Head of caudate nucleus (tissue), 42 donors: ENCODE measurements around the gene GUCY1A2.
A peak's percentile ranks its signal among the peaks of the same experiment; 100 is the strongest.

ENCODE experiments used
- DNase-seq, 42 donors: peaks; one replicate each; pipeline versions ENCODE4 v3.0.0 to v3.0.0-alpha.2; 2020 to 2021; ENCODE audit warnings: mixed read lengths in 7 of 42
- intact Hi-C: fragments of 100-400 bp; cut with DNase I; formaldehyde crosslinking; loops from one replicate; pipeline ENCODE4 v1.15.0; 2022

Gene GUCY1A2

DNA sequence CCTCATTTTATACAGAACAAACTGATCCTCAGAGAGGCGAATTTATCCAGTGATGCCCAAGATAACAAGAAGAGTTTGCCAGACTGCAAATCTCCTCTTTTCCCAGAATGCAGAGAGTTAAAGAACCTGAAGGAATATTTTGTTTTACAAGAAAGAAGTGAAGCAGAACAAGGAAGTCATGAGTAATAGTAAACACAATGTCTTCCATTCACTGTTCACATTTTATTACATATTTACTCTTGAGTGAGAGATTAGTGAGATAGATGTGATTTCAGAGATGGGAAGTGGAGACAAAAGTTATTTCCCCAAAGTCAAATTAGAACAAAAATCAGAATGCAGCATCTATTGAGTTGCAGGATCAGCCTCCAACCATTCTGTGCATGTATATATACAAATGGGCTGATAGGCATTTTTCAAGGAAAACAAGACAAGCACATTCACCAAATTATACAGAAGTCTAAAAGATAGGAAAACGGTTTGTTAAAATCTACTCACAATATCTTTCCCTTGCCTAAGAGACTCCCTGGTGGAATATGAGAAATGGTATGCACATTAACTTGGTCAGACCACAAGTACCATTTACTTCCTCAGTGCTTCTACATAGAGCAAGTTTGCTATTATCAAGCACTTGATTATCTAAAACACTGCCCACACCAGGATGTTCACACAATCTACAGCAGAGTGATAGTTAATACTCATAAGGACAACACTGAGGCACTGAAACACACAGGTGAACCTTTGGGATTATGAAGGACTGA lies 12.0 kb downstream of the GUCY1A2 start:
- intact Hi-C loops, result no loop called here
- no peak for DNase-seq

DNA sequence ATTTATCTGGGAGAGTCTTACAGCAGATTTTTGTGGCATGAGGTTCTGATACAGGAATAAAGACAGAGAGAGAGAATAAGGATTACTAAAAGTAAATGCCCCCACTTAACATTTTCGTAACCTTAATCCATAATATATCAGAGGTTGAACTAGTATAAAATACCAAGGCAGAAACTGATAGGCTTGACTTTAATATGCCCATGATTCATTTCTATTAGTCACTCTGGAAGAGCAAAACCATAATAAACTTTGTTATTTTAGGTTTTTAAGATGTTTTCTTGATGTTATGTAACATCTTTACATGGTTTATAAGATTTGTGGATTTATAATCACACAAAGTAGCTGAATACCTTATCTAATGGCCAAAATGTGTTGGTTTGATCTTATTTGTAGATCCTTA lies 19.1 kb downstream of the GUCY1A2 start:
- intact Hi-C loops, result no loop called here
- no peak for DNase-seq

DNA sequence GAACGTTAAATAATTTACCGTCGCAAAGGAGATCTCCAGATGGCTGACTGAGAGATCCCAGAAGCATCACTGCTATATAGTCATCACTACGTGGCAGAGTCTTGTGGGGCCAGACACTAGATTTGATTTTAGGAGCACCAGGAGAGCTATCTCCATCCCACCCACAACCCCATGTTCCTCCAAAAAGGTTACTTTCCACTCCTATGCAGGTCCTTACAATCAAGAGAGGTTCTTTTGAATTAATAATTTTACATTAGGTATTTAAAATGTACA lies 19.4 kb downstream of the GUCY1A2 start:
- intact Hi-C loops, result no loop called here

DNA sequence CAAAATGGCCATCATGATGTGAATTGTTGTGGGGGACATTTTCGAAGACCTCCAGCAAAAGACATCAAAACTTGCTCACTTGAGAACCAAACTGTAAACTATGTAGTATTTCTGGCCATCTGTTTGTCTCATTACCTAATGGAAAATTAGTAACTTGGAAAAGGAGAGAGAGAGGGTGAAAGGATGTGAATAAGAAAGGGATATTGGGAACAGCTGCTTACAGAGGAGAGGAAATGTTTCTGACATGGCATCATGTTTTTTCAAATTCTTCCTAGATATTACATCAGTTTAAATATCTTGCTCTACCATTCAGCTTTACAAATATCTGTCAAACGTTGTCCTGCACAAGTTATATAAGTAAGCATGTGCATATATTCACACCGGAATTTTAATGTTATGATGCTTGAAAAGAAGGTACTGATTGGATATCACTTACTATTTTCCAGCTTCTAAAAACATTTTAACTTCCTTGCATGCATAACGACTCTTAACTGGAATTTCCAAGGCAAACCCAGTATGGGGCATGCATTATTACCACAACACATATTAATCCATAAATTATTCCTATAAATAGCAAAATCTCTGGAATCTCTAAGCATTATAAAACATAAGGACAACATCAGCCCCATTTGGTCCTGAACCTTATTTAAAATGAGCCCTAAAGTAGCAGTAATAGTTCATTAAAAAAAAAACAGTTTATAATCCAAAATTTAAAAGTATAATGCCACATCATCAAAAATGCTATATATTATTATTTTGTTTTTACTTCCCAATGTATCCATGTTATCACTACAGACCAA lies 20.0 kb downstream of the GUCY1A2 start:
- intact Hi-C loops, result no loop called here
- no peak for DNase-seq

More for the DNA sequence above, 19.4 kb downstream of the GUCY1A2 start:
- DNase-seq, result no peak

DNA sequence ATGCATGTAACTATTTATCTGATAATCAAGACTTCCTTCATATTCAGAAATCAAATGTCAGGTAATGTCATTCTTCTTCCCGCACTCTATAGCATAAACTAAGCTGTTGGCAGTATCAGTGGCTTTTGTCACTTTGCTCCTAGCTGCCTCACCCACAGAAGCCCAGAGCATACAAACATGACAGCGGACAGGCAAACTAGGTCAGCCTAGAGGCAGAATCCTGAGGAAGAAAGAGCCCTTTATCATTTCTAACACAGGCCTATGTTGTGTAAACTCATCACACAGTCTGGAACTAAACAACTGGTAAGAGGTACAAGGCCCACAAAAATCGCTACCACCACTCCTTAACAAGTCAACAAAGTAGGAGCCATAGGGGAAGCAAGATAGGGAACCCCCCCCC lies 21.0 kb downstream of the GUCY1A2 start:
- peak in 7 of 42 donors; percentile 11 to 52 (median 28) for DNase-seq
- intact Hi-C loops, result no loop called here

DNA sequence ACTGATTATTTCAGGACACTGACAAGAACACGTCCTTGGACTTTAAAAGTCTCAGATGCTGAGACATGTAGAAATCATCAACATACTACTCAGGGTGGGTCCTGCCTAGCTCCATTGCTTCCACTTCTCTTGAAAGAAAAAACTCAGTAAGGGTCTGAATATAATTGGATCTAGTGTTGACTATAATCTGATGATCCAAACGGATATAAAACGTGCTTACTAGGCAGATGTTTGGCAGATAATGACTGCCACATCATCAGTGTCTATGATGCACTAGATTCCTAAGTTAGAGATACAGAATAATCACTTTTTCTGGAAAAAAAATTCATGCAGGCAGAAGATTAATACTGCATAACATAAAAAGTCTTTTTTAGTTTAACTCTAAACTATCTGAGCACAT lies 21.6 kb downstream of the GUCY1A2 start:
- no peak for DNase-seq

DNA sequence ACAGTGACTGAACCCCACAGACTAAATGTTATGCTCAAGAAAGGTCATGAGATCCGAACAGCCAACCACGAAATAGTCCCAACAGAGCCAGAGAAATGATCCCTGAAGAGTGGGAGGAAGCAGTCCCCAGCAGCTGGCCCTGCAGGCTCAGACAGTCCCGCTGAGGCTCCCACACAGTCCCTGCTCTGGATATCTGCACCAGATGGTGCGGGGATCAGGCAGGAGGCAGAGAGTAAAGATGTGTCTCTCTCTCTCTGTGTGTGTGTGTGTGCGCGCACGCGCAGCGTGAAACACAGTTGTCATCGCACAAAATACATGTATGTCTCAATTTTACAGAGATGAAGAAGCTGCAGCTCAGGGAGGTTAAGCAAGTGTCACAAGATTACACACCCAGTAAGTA lies 27.9 kb downstream of the GUCY1A2 start:
- peak in 1 of 42 donors; percentile 6 for DNase-seq
- intact Hi-C loops, result no loop called here

More for the DNA sequence above, 21.6 kb downstream of the GUCY1A2 start:
- intact Hi-C loops, result no loop called here

DNA sequence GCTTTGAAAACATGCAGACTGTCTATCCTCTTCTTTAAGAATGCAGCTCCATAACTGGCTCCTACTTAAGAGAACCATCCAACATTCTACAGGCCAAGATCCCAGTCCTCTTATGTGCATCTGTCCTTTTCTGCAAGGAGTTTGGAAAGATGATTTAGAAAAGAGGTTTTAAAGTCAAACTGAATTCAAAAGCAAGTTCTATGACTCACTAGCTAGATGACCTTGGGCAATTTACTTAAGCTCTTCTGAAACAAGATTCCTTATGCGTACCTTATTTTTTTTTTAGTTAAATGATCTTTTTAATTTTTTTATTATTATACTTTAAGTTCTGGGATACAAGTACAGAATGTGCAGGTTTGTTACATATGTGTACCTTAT lies 29.2 kb downstream of the GUCY1A2 start:
- DNase-seq, result no peak
- intact Hi-C loops, result no loop called here

DNA sequence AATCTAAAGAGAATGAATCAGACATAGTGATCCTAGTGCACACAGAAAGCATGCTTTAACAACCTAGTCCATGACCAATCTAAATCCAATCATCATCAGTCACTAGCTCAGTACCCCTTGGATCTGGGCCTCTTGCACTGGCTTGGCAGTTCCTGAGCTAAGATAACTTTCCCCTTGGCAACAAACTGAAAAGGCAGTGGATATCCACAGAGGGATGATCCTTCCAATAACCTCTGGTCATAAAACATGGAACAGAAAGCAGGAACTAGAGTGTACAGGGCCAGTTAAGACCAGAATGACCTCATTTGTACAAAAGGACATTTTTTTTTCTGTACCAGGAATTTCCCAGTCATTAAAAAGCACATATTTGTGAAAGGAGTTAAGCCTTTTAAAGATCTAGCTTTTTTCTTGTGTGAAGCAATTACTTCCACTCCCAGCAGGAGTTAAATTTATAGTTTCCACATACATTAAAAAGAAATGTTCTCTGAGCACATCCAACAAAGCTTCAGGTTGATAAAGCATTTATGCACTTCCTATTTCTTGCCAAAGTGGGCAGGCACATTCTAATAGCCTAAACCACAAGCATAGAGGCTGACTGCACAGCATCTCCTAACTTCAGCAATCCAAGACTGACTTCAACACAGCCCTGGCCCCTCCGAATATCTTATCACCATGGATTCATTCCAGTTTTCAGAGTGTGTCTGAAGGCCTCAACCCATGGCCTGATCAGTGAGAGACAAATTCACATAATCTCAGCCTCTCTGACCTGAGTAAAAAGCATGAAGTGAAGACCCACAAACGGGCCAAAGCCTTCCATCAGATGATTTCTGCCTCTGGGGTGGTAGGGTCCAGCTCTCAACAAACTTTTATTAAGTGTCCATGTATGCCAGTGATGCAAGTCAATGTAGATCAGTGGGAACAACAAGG lies 29.9 kb downstream of the GUCY1A2 start:
- intact Hi-C loops, result no loop called here
- DNase-seq, result no peak

DNA sequence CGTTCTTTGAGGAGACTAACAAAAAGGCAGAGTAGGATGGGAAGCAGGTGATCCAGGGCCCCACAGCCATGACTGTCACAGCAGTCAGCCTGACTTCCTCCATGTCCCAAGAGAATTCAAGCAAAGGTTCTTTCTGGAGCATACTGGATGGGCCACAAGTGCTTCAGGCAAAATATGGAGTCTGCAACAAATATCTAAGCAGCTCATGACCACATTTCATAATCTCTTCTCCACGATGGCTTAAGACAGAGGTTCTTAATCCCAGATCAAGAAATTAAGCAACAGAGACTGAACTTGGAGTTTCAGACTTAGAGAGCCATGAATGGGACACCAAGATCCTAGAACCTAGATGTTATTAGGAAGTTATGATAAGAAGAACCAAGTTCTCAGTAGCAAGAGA lies 31.6 kb downstream of the GUCY1A2 start:
- no peak for DNase-seq
- intact Hi-C loops, result no loop called here

DNA sequence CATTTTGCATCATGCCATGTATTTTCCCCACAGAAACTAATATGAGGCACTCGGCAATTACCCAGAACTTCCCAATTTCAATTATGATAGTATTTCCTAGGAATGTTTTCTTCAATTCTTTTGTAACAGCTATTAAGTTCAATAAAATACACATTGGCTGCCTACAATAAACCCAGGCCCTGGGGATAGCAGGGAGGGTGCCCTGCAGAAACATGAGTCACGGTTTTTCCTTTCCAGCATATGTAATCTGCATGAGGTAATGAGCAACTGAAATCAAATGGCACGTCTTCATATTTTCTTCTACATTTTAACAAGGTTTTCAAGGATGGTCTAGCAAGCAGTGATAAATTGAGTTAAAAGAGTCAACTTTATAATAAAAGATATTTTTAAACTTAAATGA lies 32.0 kb downstream of the GUCY1A2 start:
- DNase-seq, result peak in 4 of 42 donors; percentile 15 to 43 (median 28)
- intact Hi-C loops, result no loop called here

DNA sequence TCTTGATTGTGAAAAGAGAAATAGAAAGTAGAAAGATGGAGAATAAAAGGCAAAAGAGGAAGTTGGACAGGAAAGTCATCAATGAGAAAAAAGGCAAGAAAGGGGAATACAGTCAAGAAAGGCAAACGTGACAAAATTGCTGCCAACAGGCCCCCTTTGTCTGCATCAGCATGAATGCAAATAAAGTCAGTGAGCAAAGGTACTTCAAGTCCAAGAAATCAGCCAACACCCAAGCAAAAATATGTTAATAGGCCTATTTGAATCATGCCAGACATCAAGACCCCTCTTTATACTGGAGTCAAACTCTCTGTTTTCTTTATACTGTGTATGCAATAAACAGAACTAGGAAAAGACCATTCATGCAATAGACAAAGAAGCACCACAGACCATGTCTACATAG lies 34.3 kb downstream of the GUCY1A2 start:
- intact Hi-C loops, result no loop called here
- no peak for DNase-seq

DNA sequence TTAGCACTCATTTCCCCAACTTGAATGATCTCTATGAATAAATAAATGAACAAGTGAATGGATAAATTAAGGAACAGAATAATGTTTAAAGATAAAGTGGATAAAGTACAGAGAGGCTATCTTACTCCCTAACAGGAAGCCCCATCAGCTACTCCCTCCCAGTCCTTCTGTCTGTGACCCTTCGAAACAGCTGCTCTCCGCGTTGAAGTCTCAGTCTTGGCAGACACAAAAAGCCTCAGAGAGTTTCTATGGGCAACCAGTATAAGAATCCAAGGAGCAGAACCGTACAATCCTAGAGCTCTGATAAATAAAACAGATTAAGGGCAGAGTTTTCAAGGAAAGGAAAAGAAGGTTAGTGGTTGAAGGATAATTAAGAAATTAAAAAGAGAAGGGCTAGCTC lies 35.0 kb downstream of the GUCY1A2 start:
- intact Hi-C loops, result no loop called here
- DNase-seq, result peak in 1 of 42 donors; percentile 39

DNA sequence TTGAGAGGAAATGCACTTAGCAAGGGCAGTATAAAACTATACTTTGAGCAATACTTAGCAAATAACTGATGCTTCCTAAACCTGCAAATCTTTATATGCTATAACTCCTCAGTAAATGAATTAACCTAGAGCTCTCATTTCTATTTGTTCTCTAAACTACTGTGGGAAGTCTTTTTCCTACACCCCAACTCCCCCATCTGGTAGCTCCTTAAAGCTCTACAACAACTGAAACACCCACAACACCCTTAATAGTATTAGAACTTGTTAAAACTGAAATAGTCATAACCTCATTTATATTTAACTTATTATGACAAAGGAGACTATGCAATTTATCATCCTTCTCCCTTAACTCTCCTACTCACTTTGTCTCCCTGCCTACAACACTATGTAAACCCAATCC lies 43.4 kb downstream of the GUCY1A2 start:
- DNase-seq, result peak in 4 of 42 donors; percentile 20 to 61 (median 34)
- intact Hi-C loops, result no loop called here

DNA sequence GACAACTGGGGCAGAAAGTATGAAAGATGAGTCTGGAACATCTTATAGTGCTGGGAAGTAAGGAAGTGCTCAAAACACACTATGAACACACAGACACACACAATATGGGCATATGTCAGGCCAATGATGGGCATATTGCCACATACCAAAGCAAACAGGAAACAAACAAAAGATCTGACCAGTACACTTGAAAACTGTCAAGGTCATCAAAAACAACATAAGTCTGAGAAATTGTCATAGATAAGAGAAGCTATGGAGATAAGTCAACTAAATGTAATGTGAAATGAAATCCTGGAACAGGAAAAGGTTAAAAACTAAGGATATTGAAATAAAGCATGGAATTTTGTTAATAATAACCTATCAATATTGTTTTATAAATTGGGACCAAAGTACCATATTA lies 46.4 kb downstream of the GUCY1A2 start:
- no peak for DNase-seq
- intact Hi-C loops, result no loop called here

DNA sequence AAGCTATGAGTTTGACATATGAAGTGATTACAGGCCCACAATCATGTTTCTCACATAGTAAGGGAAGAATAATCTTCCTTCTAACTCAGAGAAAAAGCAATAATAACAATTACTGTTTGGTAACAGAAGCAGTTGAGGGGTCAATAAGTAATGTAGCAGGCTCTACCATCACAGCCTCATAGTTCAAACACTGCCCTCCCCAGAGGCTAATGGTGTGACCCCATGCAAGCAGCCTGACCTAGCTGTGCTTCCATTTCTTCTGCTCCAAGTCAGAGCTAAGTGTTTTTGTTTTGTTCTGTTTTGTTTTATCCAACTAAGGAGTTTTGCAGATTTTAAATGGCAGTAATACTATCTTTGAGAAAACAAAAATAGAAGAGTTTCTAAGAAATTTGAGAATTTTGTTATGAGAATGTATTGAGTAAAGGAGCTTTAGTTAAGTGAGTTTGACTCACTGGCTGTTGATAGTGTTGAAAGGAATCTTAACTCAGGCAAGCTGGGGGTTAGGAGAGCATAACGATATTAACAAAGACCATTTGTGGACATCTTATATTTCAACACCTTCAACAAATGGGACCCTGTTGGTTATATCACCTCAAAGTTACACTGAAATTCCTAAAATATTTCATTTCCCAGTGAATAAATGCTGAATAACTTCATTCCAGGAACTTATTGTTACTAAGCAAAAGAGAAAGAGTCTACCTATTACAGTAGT lies 48.5 kb downstream of the GUCY1A2 start:
- intact Hi-C loops, result no loop called here

DNA sequence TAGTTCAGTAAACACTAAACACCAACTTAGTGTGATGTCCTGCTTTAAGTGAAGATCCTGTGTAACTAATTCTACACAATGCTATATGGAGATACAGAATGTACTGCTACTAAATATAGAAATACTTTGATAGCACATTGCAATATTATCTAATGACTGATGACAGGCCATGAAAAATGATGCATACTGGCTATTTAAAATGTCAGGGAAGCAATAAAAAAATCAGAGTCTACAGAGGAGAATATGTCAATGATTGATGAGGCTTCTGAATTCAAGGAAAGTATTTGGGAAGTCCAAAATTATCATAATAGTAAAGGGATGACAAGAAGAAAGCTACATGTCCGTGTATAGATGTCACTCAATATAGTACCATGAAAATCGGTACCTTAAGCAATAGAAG lies 55.3 kb downstream of the GUCY1A2 start:
- intact Hi-C loops, result no loop called here
- DNase-seq, result no peak

More for the DNA sequence above, 48.5 kb downstream of the GUCY1A2 start:
- DNase-seq, result no peak

DNA sequence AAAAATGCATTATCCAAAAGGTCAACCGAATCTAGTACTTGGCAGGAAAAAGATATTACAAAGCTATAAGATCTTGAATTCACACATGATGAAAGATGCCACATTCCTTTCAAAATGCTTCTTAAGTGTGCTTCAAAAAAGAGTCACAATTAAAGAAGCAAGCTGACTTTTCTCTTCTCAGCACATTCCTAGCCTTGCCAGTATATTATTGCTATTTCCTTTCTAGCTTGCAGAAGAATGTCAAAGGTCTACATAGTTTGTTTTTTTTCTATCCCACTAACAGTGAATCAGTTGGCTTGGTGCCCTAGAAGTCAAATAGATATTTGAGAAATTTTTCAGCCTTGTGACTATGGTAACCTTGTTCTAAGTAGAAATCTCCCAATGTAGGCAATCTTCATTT lies 56.8 kb downstream of the GUCY1A2 start:
- no peak for DNase-seq
- intact Hi-C loops, result no loop called here

DNA sequence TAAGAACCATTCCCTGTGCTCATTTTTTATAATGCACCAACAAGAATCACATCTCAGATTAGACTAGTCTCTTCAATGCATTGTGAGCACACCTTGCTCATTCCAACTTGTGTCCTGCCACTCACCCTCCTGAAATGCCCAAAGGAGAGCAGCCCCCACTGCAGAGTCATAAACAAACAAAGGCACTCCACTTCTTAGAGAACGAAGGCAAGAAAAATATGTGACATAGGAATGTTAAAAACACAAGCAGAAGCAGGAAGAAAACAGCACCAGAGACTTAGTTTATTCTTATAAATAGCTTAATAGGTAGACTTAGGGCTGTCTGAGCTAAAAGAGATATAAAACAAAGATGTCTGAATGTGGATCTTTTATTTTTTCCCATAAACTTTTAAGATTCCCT lies 57.2 kb downstream of the GUCY1A2 start:
- intact Hi-C loops, result no loop called here
- DNase-seq, result no peak
